Activated naive CD8-positive, alpha-beta T cell treated with anti-CD3 and anti-CD28 coated beads, Interleukin-2, amount 50 U/mL, for 24 hours (primary cell): ENCODE data around the gene NTSR1.
A peak's percentile ranks its signal among the peaks of the same experiment; 100 is the strongest.

Experiments
- ATAC-seq: fragments of 150-1000 bp; cut with Tn5 transposase; one replicate; pipeline ENCODE4 v1.10.0; 2021
- DNase-seq: peaks from one replicate; pipeline ENCODE4 v3.0.0; 2021
- H3K27ac Mint-ChIP-seq: one replicate; pipeline ENCODE4 v1.8.0; 2021; ENCODE audit warnings: mild to moderate bottlenecking, mixed read lengths
- H3K27me3 Mint-ChIP-seq: one replicate; pipeline ENCODE4 v1.8.0; 2021; ENCODE audit warnings: mixed read lengths
- H3K36me3 Mint-ChIP-seq: one replicate; pipeline ENCODE4 v1.8.0; 2021; ENCODE audit warnings: low read depth, mixed read lengths
- H3K4me1 Mint-ChIP-seq: one replicate; pipeline ENCODE4 v1.8.0; 2021; ENCODE audit warnings: mixed read lengths
- H3K4me3 Mint-ChIP-seq: one replicate; pipeline ENCODE4 v1.8.0; 2021; ENCODE audit warnings: mild to moderate bottlenecking, moderate library complexity, mixed read lengths
- H3K9me3 Mint-ChIP-seq: one replicate; pipeline ENCODE4 v1.8.0; 2021; ENCODE audit warnings: mixed read lengths

The NTSR1 gene

DNA sequence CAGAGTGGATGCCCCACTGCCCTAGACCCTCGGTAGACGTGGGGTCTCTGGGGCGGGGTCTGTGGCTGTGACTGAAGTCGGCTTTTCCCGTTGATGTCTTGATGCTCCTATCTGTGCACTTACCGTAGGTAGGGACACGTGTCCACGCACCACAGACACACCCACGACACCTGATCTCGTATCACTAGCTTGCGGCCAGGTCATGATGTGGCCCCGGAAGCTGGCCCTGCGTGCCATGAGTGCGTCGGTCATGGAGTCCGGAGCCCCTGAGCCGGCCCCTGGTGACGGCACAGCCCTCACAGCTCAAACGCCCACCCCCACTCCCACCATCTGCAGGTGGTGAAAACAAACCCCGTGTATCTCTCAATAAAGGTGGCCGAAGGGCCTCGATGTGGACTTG is 53.7 kb downstream of the NTSR1 start:
- ATAC-seq (no peak), DNase-seq (no peak)
- H3K9me3 Mint-ChIP-seq: no peaks in the 10 kb centered on the region
- H3K27ac Mint-ChIP-seq: no peak overlapping the region
- no peaks in the 10 kb centered on the region for H3K27me3 Mint-ChIP-seq
- no peak overlapping the region for H3K4me3 Mint-ChIP-seq
- H3K4me1 Mint-ChIP-seq: no peaks in the 10 kb centered on the region
- H3K36me3 Mint-ChIP-seq: no peaks in the 10 kb centered on the region

GRCh38 chr20:62762801-62763368 is 54.2 kb downstream of the NTSR1 start:
- Mint-ChIP-seq H3K4me1 (no peaks in the 10 kb centered on the region), H3K27me3 (no peaks in the 10 kb centered on the region), H3K27ac (no peak overlapping the region), H3K4me3 (no peak overlapping the region), H3K9me3 (no peaks in the 10 kb centered on the region), H3K36me3 (no peaks in the 10 kb centered on the region)
- DNase-seq (no peak), ATAC-seq (no peak)

DNA sequence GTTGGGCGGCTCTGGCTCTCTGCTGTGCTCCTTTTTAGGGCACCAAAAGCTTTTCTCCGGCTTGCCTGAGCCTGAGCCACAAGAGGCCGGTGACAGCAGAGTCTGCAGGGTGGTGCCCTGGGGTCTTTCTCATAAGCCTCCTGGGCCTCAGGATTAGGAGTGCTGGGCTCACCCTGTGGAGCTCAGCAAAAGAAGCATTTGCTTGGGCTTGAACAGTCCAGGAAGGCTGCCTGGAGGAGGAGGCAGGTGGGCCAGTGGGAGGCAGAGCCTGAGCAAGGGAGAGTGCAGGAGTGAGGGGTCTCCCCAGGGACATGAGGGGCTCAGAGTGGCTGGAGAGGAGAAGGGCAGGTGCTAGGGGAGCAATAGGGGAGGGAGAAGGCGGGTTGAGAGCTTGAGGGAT is 54.8 kb downstream of the NTSR1 start:
- no peaks in the 10 kb centered on the region for H3K36me3 Mint-ChIP-seq
- no peak overlapping the region for H3K4me3 Mint-ChIP-seq
- H3K27ac Mint-ChIP-seq: no peak overlapping the region
- ATAC-seq (no peak), DNase-seq (no peak)
- H3K27me3 Mint-ChIP-seq: no peaks in the 10 kb centered on the region
- H3K4me1 Mint-ChIP-seq: no peaks in the 10 kb centered on the region
- no peaks in the 10 kb centered on the region for H3K9me3 Mint-ChIP-seq

DNA sequence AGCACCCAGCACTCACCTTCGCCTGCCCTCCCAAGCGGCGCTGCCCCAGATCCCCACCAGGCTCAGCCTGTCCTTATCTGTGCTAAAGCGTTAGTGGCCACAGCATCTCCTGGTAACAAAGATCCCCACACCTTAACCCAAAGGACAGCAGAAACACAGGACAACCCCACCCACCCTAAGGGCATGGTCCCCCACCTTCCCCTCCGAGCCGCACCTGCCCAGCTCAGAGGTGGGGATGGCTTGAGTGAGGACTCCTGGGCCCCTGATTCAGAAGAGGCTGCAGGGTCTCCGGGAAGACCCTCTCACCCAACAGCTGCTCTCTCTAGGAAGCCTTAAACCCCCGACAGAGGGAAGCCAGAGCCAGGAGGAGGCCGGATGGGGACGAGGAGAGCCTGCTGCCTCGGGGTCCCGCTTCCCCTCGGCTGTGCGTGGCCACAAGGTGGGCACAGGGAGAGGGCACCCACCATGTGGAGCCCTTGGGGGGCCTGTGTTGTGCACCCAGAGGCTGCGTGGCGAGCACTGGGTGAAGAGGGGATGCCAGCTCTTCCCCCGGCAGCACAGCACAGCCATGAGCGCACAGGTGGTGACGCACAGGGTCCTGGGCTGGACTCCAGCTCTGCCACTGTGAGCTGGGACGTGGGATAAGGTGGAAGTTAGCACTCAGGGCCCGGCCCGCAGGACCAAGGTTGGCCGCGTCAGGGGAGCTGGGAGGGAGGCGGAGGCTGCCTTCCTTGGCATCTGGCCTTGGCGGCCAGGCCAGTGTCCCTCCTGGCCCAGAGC is 55.7 kb downstream of the NTSR1 start:
- ATAC-seq: no peak
- Mint-ChIP-seq H3K4me3 (no peak overlapping the region), H3K9me3 (no peaks in the 10 kb centered on the region), H3K36me3 (no peaks in the 10 kb centered on the region), H3K27ac (no peak overlapping the region), H3K4me1 (no peaks in the 10 kb centered on the region), H3K27me3 (no peaks in the 10 kb centered on the region)
- no peak for DNase-seq

- DNase-seq (no peak), ATAC-seq (peak; percentile 26)
- no peaks in the 10 kb centered on the region for H3K27me3 Mint-ChIP-seq
- H3K4me3 Mint-ChIP-seq: no peak overlapping the region
- H3K27ac Mint-ChIP-seq: no peak overlapping the region
- H3K4me1 Mint-ChIP-seq: no peaks in the 10 kb centered on the region
- no peaks in the 10 kb centered on the region for H3K36me3 Mint-ChIP-seq
- no peaks in the 10 kb centered on the region for H3K9me3 Mint-ChIP-seq
These were observed 56.4 kb downstream of the NTSR1 start for GRCh38 chr20:62765021-62765420.

DNA sequence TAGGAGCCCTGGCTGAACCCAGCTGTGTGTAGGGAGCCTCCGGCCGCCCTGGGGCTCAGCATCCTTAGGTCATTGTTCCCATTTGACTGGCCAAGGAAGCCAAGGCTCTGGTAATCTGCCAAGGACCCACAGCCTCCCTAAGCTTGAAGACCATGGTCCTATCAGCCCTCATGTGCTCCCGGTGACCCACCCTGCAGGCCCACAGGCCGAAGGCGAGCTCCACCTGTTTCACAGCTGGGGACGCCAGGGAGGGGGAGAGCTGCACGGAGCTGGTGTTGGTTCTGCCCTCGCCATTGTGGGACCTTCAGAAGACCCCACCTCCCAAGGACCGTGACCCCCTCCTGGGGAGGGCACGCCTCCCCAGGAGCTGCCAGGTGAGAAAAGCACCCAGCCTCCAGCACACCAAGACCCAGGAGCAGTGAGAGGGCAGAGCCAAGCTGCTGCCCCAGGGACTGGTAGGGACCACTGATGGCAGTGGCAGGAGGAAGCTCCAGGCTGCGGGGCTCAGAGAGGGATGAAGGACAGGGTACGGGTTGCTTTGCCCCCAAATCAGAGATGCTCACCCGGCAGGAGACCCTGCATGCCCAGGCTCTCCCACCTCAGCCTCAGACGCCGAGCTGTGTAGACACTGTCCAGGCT is 56.9 kb downstream of the NTSR1 start:
- no peak for DNase-seq
- H3K4me1 Mint-ChIP-seq: no peaks in the 10 kb centered on the region
- H3K27me3 Mint-ChIP-seq: no peaks in the 10 kb centered on the region
- ATAC-seq: no peak
- no peaks in the 10 kb centered on the region for H3K36me3 Mint-ChIP-seq
- no peaks in the 10 kb centered on the region for H3K9me3 Mint-ChIP-seq
- H3K4me3 Mint-ChIP-seq: no peak overlapping the region
- no peak overlapping the region for H3K27ac Mint-ChIP-seq

- H3K9me3 Mint-ChIP-seq: no peaks in the 10 kb centered on the region
- no peaks in the 10 kb centered on the region for H3K27me3 Mint-ChIP-seq
- ATAC-seq (no peak), DNase-seq (no peak)
- no peak overlapping the region for H3K27ac Mint-ChIP-seq
- H3K4me3 Mint-ChIP-seq: no peak overlapping the region
- no peaks in the 10 kb centered on the region for H3K4me1 Mint-ChIP-seq
- H3K36me3 Mint-ChIP-seq: no peaks in the 10 kb centered on the region
These were observed 57.4 kb downstream of the NTSR1 start for GRCh38 chr20:62766071-62766450.

GRCh38 chr20:62766716-62767115 is 58.1 kb downstream of the NTSR1 start:
- no peaks in the 10 kb centered on the region for H3K36me3 Mint-ChIP-seq
- H3K4me3 Mint-ChIP-seq: no peak overlapping the region
- no peak for DNase-seq
- no peaks in the 10 kb centered on the region for H3K4me1 Mint-ChIP-seq
- H3K27me3 Mint-ChIP-seq: no peaks in the 10 kb centered on the region
- ATAC-seq: no peak
- no peak overlapping the region for H3K27ac Mint-ChIP-seq
- no peaks in the 10 kb centered on the region for H3K9me3 Mint-ChIP-seq

DNA sequence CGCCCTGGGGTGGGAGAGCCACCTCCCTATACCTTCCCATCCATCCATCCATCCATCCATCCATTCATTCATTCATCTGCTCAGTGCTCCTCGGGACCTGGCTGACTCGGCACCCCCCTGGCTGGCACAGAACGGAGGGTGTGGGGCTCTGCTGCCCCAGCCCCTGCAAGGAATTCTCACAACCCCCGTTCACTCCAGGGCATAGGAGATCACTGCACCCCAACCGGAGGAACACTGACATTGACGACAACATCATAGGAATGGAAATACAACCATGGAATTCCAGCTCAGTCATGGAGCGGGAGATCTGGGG is 59.6 kb downstream of the NTSR1 start:
- no peak overlapping the region for H3K4me3 Mint-ChIP-seq
- H3K4me1 Mint-ChIP-seq: peaks cover 8% of the 10 kb centered on the region
- H3K27ac Mint-ChIP-seq: no peak overlapping the region
- DNase-seq (no peak), ATAC-seq (no peak)
- H3K27me3 Mint-ChIP-seq: no peaks in the 10 kb centered on the region
- H3K9me3 Mint-ChIP-seq: no peaks in the 10 kb centered on the region
- no peaks in the 10 kb centered on the region for H3K36me3 Mint-ChIP-seq

DNA sequence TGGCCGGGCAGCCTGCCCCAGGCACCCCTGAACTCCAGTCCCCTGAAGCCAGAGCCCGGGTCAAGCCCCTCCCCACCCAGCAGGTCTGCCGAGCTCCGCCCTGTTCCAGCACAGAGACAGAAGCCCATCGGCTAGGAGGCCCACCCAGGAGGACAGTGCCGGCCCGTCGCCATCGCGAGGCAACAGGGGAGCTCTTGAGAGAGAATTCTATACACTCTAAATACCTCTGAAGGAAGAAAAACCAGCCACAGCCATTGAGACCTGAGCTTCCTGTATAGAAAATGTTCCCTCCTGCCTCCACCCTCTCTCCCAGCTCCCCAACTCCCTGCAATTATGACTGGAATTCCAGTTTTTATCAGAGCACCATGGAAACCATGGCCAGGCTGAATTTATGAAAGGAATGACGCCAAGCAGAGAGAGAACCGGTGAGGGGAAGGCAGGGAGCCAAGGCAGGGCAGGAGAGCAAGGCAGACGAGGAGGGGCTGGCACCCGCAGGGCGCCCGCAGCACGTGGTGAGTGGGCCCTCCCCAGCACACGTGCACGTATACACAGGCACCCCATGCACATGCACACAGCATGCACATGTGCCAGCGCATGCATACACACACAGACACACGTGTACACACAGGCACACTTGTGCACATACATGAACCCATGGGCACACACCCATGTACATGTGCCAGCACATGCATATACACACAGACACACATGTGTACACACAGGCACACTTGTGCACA is 60.1 kb downstream of the NTSR1 start:
- H3K27ac Mint-ChIP-seq: no peak overlapping the region
- no peaks in the 10 kb centered on the region for H3K27me3 Mint-ChIP-seq
- H3K36me3 Mint-ChIP-seq: no peaks in the 10 kb centered on the region
- H3K4me3 Mint-ChIP-seq: no peak overlapping the region
- no peaks in the 10 kb centered on the region for H3K9me3 Mint-ChIP-seq
- ATAC-seq: no peak
- DNase-seq: no peak
- peaks cover 11% of the 10 kb centered on the region for H3K4me1 Mint-ChIP-seq

GRCh38 chr20:62769346-62770071 is 60.9 kb downstream of the NTSR1 start:
- Mint-ChIP-seq H3K4me1 (peaks cover 16% of the 10 kb centered on the region), H3K27me3 (no peaks in the 10 kb centered on the region), H3K4me3 (no peak overlapping the region), H3K36me3 (no peaks in the 10 kb centered on the region), H3K9me3 (no peaks in the 10 kb centered on the region), H3K27ac (no peak overlapping the region)
- ATAC-seq: no peak
- DNase-seq: no peak

- H3K27ac Mint-ChIP-seq: no peak overlapping the region
- H3K4me3 Mint-ChIP-seq: no peak overlapping the region
These were observed 61.7 kb downstream of the NTSR1 start for GRCh38 chr20:62770111-62770910.

DNA sequence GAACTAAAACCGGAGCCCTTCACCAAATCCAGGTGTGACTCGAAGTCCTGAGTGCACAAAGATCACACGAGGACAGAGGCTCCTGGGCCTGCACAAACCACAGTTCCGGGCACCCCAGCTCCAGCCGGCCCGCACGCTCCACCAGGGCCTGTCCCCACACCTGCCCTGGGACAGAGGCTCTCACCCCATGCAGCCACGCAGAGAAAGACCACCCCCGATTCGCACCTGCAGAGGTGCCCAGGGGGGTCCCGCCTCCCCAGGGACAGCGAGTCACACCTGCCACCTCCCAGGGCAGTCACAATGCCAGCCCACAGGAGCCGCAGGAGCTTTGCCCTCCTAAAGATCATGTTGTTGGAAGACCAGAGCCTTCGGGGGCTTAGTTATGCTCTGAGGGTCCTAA is 62.3 kb downstream of the NTSR1 start:
- ATAC-seq (no peak), DNase-seq (no peak)
- H3K4me3 Mint-ChIP-seq: no peak overlapping the region
- H3K36me3 Mint-ChIP-seq: no peaks in the 10 kb centered on the region
- H3K27me3 Mint-ChIP-seq: no peaks in the 10 kb centered on the region
- H3K9me3 Mint-ChIP-seq: no peaks in the 10 kb centered on the region
- H3K4me1 Mint-ChIP-seq: peaks cover 31% of the 10 kb centered on the region
- H3K27ac Mint-ChIP-seq: no peak overlapping the region

More at GRCh38 chr20:62770111-62770910, 61.7 kb downstream of the NTSR1 start:
- Mint-ChIP-seq H3K27me3 (no peaks in the 10 kb centered on the region), H3K4me1 (peaks cover 25% of the 10 kb centered on the region), H3K36me3 (no peaks in the 10 kb centered on the region), H3K9me3 (no peaks in the 10 kb centered on the region)
- DNase-seq: no peak
- ATAC-seq: no peak
